ENCODE results near the gene CHERP.
A peak's percentile ranks its signal among the peaks of the same experiment; 100 is the strongest.
"Not testable (repeated sequence)": the region's sequence is repeated elsewhere in the genome, so short reads cannot be mapped to it uniquely, and the experiment has no call there.

CHERP gene

GRCh38 chr19:16518061-16518460 lies 24.2 kb downstream of the CHERP start:
- no peak for DNase-seq

- DNase-seq = no peak
These were observed 25.2 kb downstream of the CHERP start for GRCh38 chr19:16516923-16517610.

GRCh38 chr19:16516381-16516780 lies 25.9 kb downstream of the CHERP start:
- no peak for DNase-seq

DNA sequence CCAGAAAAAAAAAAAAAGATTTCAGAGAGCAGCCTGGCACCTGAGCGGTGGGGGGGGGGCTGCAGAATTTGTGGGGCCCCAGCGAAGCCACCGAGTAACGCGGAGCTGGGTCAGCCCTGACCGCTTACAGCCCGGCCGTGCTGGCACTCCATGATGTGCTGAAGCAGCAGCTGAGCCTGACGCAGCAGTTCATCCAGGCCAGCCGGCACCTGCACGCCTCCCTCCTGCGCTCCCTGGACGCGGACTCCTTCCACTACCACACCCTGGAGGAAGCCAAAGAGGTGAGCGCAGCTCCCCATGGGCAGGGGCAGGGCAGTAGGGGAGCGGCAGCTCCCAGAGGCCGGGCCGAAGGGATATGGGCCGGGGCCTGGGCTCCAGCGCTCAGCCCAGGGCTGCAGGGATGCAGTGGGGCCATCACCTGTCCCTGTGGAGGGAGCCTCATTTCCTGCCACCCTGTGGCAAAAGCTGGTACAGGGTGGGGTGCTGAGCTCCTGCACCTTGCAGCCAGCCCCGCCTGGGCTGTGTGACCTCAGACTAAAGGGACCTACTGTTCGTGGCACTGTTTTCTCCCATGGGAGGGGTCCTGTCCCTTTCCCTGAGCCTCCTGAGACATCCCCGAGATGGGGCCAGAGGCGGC lies 27.7 kb downstream of the CHERP start:
- no peak for DNase-seq

GRCh38 chr19:16512611-16513010 lies 29.6 kb downstream of the CHERP start:
- not testable (repeated sequence) for DNase-seq

DNA sequence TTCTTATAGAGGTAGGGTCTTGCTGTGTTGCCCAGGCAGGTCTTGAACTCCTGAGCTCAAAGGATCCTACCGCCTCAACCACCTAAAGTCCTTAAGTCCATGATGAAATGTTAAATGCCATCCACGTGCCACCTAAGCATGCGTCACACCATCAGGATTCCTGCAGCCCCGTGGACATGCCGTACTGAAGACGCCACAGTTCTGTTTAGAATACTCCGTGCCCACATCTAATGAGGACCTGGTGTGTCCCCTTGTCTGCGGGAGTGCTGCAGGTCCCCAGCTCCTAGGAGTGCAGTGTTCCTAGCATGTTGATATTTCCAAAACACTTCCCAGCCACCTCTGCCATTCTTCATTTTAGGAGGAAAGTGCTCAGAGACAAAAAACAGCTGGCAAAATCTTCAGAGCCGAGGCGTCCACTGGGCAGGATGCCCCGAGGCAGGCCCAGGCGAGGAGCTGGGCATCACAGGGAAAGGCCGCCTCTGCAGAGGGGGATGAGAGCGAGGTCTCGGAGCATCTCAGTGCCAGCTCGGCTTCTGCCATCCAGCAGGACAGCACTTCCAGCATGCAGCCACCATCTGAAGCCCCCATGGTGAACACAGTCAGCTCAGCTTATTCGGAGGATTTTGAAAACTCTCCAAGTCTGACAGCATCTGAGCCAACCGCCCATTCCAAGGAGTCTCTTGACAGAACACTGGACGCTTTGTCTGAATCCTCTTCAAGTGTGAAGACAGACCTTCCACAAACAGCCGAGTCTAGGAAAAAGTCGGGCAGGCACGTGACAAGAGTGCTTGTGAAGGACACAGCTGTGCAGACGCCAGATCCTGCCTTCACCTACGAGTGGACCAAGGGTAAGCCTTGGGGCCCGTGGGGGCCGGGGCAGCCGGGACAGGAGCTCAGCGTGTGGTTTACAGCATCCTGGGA lies 32.8 kb downstream of the CHERP start:
- DNase-seq = peak in 1 of 2 experiments; percentile 37

- DNase-seq = no peak
These were observed 33.7 kb downstream of the CHERP start for GRCh38 chr19:16508546-16508945.

GRCh38 chr19:16506961-16507360 lies 35.3 kb downstream of the CHERP start:
- no peak for DNase-seq

DNA sequence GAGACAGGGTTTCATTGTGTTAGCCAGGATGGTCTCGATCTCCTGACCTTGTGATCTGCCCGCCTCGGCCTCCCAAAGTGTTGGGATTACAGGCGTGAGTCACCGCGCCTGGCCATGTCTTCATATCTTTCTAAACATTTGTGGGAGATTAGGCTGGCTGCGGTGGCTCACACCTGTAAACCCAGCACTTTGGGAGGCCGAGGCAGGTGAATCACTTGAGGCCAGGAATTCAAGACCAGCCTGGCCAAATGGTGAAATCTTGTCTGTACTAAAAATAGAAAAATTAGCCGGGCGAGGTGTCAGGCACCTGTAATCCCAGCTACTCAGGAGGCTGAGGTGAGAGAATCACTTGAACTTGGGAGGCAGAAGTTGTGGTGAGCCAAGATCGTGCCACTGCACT lies 36.1 kb downstream of the CHERP start:
- DNase-seq = not testable (repeated sequence)

DNA sequence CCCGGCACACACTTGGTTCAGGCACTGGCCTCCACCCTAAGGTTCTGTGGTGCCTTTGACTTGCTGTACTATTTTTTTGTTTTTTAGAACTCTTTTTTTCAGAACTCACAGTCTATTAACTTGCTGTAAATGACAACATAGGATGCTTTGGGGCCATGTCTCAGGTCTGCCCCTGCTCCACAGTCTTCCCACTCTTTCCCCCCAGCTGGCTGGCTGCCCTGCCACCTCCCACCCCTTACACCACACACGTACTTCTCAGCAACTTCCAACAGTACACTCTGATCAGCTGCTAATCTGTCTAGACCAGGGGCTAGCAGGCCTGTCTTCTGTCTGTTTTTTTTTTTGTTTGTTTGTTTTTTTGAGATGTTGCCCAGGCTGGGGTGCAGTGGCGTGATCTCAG lies 38.0 kb downstream of the CHERP start:
- DNase-seq = no peak

DNA sequence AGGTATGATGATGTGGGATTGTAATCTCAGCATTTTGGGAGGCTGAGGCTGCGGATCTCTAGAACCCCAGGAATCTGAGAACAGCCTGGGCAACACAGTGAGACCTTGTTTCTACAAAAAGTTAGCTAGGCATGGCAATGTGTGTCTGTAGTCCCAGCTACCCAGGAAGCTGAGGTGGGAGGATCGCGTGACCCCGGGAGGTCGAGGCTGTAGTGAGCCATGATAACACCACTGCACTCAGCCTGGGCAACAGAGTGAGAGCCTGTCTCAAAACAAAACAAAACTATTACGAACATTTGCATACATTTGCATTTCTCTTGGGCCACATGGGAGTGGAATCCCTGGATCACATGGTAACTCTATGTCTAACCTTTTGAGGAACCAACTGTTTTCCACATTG lies 44.4 kb downstream of the CHERP start:
- no peak for DNase-seq

DNA sequence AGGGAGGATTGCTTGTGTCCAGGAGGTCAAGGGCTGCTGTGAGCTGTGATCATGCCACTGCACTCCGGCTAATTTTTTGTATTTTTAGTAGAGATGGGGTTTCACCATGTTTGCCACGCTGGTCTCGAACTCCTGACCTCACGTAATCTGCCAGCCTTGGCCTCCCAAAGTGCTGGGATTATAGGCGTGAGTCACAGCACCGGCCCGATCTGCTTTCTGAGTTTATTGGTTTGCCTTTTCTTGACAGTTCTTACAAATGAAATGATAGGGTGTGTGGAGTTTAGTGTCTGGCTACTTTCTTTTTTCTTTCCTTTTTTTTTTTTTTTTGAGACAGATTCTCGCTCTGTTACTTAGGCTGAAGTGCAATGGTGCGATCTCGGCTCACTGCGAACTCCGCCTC lies 45.2 kb downstream of the CHERP start:
- DNase-seq = no peak

DNA sequence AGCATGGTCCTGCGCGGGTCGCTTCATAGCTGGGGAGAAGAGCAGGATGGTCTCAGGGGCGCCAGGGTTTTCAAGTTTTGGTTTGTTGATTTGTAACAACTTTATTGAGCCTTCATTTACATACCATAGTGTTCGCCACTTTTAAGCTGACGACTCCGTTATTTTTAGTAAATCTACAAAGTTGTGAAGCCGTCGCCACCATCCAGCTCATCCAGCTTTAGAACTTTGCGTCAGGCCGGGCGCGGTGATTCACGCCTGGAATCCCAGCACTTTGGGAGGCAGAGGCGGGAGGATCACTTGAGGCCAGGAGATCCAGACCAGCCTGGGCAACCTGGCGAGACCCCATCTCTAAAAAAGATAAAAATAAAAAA lies 45.6 kb downstream of the CHERP start:
- no peak for DNase-seq

DNA sequence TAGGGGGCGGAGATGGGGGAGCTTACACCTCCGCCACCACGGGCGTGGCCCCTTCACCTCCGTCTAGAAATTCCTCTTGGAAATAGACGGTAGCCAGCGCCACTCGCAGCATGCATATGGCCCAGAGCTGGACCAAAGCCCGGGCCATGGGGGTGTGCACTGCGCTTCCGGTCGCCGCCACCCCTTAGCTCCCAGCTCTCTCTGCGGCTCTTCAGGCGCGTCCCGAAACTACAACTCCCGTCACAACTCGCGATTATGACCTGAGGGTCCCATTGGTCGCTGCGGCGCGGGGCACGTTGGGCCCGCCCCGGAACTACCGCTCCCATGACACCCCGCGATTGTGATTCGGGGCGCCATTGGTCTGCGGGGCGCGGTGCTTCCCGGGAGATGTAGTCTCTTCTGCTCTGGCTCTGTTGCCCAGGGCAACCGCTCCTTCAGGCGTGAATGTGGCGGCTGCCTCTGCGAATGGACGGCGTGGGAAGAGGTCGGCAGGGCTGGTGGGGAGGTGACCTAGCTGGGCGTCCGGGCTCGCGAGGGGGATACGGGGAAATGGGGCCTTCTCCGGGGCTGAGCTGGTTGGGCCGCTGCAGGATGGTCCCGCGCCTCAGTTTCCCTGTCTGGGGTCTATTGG lies 46.1 kb downstream of the CHERP start, which contains the start of the genes C19orf44 and CALR3:
Gene C19orf44 (plus strand): TSS at position 413 of the 631 bp plus-strand sequence. CDS start 4,399 bp downstream, outside the sequence.
Gene CALR3 (minus strand): TSS at position 186 of the 631 bp plus-strand sequence. CDS start 38 bp downstream, at position 148.
- DNase-seq = peak; percentile 98 to 100

DNA sequence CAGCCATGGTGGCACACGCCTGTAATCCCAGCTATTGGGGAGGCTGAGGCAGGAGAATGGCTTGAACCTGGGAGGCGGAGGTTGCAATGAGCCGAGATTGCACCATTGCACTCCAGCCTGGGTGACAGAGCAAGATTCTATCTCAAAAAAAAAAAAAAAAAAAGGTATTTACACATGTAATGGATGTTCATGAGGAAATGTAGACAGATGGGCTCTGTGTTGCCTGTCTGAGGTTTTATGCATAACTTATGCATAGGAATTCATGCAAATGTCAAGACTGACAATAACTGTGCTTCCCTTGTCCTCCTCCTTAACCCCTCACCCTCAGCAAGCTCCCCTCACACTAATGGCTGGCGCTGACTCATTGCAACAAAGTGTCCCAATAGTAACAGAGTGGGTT lies 55.8 kb downstream of the CHERP start:
- not testable (repeated sequence) for DNase-seq

GRCh38 chr19:16482745-16483144 lies 59.5 kb downstream of the CHERP start:
- DNase-seq = no peak

- no peak for DNase-seq
These were observed 64.9 kb downstream of the CHERP start for GRCh38 chr19:16477311-16477710.

DNA sequence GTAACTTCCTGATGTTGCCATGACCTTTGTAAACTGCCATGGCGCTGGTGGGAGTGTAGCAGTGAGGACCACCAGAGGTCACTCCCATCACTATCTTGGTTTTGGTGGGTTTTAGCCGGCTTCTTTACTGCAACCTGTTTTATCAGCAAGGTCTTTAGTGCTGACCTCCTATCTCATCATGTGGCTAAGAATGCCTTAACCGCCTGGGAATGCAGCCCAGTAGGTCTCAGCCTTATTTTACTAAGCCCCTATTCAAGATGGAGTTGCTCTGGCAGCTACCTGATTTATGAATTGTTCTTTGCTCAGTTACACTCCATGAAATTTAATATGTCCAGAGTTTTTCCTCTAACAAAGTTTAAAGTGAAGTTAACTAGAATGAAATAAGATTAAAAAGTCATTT lies 65.8 kb downstream of the CHERP start:
- no peak for DNase-seq

- peak in 1 of 2 experiments; percentile 57 for DNase-seq
These were observed 68.3 kb downstream of the CHERP start for GRCh38 chr19:16473875-16474392.

- no peak for DNase-seq
These were observed 69.2 kb downstream of the CHERP start for GRCh38 chr19:16472992-16473391.

- not testable (repeated sequence) for DNase-seq
These were observed 69.7 kb downstream of the CHERP start for GRCh38 chr19:16472559-16472899.

DNA sequence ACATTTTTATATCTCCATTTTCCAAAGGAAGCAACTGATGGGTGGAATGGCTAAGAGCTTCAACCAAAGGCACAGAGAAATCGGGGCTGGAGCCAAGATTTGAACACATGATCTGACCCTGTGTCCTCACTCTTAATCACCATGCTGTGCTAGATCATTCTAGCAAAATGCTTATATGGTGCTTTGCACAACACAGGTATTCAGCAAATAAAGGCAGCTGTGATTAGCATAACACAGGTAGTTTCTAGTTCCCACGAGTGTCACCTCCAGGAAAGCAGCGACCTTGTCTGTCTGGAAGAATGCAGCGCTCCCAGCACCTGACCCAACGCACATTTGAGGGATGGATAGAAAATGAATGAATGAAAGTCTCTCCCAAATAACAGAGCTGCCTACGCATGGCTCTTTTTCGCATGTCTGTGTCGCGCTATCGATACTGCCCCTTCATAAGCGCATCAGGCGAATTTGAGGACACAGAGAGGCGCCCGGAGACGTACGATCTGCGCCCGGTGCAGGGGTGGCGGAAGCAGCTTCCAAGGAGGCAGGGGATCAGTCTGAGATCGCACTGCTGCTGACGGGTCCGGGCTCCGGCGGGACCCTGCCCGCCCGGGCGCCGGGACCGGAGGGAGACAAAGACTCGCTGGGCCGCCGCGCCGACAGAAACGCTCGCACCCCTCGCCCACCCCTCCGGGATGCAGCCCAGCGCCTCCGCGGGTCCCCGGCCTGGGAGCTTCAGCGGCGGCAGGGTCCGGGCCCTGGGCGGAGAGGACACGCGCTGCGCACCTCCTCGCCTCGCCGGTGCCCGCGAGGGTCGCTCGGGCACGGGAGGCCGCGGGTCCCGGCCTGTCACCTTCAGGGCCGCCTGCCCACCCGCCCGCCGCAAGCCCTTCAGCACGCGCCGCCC lies 71.1 kb downstream of the CHERP start:
- DNase-seq = no peak

All from NCI-H446 (cell line).